Kidney epithelial cell (primary cell): ENCODE measurements around the gene TP53RK. TPM values are rescaled to one million over a fixed set of nuclear protein-coding genes. Genes with fewer than 3 reads are reported as not detected.

Source experiments
- DNase-seq: peaks from one replicate; pipeline ENCODE4 v3.0.0-alpha.2; 2010; ENCODE audit warnings: low read depth
- H3K27me3 ChIP-seq: 2 replicates; pipeline ENCODE4 v1.6.0; 2011; ENCODE audit warnings: low read length; ENCODE audit not compliant: control insufficient read depth, insufficient read depth
- H3K36me3 ChIP-seq: 2 replicates; pipeline ENCODE4 v1.5.1; 2011; ENCODE audit warnings: low read length; ENCODE audit not compliant: control insufficient read depth, insufficient read depth
- H3K4me3 ChIP-seq: 2 replicates; pipeline ENCODE4 v1.5.1; 2011; ENCODE audit warnings: low read depth, mild to moderate bottlenecking, control low read depth, low read length
- total RNA-seq: library from RNA; depleted of rRNA; stranded (reverse); fragments of >200 nt; gene quantifications from 2 replicates; pipeline ENCODE4 v1.2.3, GENCODE V29; 2015
- TF ChIP-seq, protein P1 (sequence below): IDR thresholded peaks from 2 replicates; pipeline ENCODE4 v1.5.1; 2011; ENCODE audit warnings: mild to moderate bottlenecking, moderate library complexity, low read length, control low read depth, inconsistent platforms; ENCODE audit not compliant: insufficient read depth, poor library complexity, severe bottlenecking

TP53RK gene
- total RNA-seq = 20.5 and 23.4 TPM in 2 replicates

DNA sequence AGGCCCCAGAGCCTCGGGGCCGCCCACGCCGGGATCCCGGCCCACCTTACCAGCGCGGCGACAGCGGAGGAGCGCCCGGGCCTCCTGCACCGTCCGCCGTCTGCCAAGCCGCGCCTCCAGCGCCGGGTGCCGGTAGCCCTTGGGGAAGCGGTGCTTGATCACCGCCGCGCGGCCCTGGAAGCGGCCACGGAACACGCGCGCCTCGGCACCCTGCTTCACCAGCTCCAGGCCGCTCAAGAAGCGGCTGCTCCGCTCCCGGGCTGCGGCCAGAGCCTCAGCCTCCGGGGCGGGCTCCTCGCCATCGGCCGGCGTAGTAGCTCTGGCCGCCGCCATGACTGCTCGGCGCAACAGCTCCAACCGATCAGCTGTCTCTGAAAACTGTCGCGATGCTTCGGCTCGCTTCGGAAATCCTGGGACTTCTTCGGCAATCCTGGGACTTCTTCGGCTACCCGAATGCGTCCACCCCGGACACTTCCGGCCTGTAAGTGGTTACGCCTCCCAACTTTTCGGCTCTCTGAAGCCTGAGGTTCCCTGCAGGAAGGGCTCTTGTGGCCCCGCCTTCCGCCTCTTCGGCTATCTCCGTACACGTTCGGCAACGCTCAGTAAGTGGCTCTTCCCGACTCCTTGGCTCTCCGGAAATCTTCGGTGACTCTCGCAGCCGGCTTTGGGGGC lies at the start of gene TP53RK:
Gene TP53RK, minus strand, starts transcription at position 363 of the 672 bp plus-strand sequence. Its CDS starts 30 bp downstream, at position 333.
- H3K4me3 ChIP-seq = peak within 1 kb of the TSS; percentile 92
- TF ChIP-seq, protein P1, sequence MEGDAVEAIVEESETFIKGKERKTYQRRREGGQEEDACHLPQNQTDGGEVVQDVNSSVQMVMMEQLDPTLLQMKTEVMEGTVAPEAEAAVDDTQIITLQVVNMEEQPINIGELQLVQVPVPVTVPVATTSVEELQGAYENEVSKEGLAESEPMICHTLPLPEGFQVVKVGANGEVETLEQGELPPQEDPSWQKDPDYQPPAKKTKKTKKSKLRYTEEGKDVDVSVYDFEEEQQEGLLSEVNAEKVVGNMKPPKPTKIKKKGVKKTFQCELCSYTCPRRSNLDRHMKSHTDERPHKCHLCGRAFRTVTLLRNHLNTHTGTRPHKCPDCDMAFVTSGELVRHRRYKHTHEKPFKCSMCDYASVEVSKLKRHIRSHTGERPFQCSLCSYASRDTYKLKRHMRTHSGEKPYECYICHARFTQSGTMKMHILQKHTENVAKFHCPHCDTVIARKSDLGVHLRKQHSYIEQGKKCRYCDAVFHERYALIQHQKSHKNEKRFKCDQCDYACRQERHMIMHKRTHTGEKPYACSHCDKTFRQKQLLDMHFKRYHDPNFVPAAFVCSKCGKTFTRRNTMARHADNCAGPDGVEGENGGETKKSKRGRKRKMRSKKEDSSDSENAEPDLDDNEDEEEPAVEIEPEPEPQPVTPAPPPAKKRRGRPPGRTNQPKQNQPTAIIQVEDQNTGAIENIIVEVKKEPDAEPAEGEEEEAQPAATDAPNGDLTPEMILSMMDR = peak; percentile 9
- no peaks in the 10 kb centered on the region for H3K36me3 ChIP-seq
- peak; percentile 100 for DNase-seq
- H3K27me3 ChIP-seq = no peaks in the 10 kb centered on the region

GRCh38 chr20:46735436-46735835 lies 46.2 kb upstream of the TP53RK start:
- H3K4me3 ChIP-seq = no peak overlapping the region
- H3K27me3 ChIP-seq = no peaks in the 10 kb centered on the region
- no peak for DNase-seq
- no peaks in the 10 kb centered on the region for H3K36me3 ChIP-seq
- TF ChIP-seq, protein P1 = no peak

DNA sequence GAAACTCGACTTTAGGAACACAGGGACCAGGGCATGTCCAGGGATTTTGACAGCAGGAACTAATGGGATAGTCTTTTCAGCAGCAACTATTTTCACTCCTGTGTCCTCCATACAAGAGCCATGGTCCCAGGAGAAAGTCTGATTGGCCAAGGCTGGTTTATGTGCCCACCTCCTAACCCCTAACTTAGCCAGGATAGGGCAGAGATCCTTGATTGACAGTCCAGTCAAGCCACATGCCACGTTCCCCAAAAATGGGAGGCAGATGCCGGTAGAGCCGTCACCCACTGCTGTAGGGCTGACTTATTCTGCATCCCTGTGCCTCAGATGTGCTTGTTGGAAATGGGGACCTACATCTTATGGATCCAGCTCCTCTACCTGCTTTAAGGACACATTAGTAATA lies 42.5 kb upstream of the TP53RK start:
- no peak for DNase-seq
- TF ChIP-seq, protein P1 = no peak

DNA sequence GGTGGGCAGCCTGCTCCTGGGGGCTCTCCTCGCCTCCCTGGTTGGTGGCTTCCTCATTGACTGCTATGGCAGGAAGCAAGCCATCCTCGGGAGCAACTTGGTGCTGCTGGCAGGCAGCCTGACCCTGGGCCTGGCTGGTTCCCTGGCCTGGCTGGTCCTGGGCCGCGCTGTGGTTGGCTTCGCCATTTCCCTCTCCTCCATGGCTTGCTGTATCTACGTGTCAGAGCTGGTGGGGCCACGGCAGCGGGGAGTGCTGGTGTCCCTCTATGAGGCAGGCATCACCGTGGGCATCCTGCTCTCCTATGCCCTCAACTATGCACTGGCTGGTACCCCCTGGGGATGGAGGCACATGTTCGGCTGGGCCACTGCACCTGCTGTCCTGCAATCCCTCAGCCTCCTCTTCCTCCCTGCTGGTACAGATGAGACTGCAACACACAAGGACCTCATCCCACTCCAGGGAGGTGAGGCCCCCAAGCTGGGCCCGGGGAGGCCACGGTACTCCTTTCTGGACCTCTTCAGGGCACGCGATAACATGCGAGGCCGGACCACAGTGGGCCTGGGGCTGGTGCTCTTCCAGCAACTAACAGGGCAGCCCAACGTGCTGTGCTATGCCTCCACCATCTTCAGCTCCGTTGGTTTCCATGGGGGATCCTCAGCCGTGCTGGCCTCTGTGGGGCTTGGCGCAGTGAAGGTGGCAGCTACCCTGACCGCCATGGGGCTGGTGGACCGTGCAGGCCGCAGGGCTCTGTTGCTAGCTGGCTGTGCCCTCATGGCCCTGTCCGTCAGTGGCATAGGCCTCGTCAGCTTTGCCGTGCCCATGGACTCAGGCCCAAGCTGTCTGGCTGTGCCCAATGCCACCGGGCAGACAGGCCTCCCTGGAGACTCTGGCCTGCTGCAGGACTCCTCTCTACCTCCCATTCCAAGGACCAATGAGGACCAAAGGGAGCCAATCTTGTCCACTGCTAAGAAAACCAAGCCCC lies 36.2 kb upstream of the TP53RK start:
- Histone ChIP-seq H3K27me3 (no peaks in the 10 kb centered on the region), H3K4me3 (no peak overlapping the region), H3K36me3 (no peaks in the 10 kb centered on the region)
- TF ChIP-seq, protein P1 = no peak
- DNase-seq = no peak

More for the DNA sequence above, 42.5 kb upstream of the TP53RK start:
- no peak overlapping the region for H3K4me3 ChIP-seq
- H3K36me3 ChIP-seq = no peaks in the 10 kb centered on the region
- no peaks in the 10 kb centered on the region for H3K27me3 ChIP-seq

- DNase-seq = no peak
- H3K4me3 ChIP-seq = no peak overlapping the region
- no peaks in the 10 kb centered on the region for H3K27me3 ChIP-seq
- TF ChIP-seq, protein P1 = no peak
- no peaks in the 10 kb centered on the region for H3K36me3 ChIP-seq
These were observed 35.2 kb upstream of the TP53RK start for GRCh38 chr20:46724343-46724959.
